ENCODE data around the gene LGALS7B. TPM values are rescaled to one million over a fixed set of nuclear protein-coding genes. Genes with fewer than 3 reads are reported as not detected.

The LGALS7B gene
- polyA plus RNA-seq, 1 of the 3 experiments (the other 2 are of a cell fraction), result not detected

DNA sequence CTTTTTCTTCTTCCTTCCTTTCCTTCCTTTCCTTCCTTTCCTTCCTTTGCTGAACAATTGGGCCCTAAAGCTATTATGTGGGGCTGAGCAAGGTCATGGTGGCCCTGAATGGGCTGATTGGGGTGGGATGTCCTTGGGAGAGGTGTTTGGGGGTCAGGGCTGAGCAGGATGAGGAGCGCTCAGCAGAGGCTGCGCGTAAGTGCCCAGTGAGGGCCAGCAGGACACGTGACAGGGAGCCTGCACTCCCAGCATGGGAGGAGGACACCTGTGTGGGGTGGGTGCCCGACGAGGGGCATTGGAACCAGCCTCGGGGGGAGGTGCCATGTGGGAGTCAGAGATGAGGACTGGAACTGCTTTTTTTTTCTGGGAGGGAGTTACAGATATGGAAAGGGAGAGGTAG lies 10.3 kb upstream of the LGALS7B start:
- no peak for DNase-seq
- no peak for TF ChIP-seq SIN3A (IDR thresholded peaks at IDR 0.05; ENCODE audit: borderline replicate concordance, low read depth, low read length)
- TF ChIP-seq, protein P1, sequence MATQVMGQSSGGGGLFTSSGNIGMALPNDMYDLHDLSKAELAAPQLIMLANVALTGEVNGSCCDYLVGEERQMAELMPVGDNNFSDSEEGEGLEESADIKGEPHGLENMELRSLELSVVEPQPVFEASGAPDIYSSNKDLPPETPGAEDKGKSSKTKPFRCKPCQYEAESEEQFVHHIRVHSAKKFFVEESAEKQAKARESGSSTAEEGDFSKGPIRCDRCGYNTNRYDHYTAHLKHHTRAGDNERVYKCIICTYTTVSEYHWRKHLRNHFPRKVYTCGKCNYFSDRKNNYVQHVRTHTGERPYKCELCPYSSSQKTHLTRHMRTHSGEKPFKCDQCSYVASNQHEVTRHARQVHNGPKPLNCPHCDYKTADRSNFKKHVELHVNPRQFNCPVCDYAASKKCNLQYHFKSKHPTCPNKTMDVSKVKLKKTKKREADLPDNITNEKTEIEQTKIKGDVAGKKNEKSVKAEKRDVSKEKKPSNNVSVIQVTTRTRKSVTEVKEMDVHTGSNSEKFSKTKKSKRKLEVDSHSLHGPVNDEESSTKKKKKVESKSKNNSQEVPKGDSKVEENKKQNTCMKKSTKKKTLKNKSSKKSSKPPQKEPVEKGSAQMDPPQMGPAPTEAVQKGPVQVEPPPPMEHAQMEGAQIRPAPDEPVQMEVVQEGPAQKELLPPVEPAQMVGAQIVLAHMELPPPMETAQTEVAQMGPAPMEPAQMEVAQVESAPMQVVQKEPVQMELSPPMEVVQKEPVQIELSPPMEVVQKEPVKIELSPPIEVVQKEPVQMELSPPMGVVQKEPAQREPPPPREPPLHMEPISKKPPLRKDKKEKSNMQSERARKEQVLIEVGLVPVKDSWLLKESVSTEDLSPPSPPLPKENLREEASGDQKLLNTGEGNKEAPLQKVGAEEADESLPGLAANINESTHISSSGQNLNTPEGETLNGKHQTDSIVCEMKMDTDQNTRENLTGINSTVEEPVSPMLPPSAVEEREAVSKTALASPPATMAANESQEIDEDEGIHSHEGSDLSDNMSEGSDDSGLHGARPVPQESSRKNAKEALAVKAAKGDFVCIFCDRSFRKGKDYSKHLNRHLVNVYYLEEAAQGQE (IDR thresholded peaks at IDR 0.05; ENCODE audit: low read depth, low read length), result no peak
- TF ChIP-seq, protein P2, sequence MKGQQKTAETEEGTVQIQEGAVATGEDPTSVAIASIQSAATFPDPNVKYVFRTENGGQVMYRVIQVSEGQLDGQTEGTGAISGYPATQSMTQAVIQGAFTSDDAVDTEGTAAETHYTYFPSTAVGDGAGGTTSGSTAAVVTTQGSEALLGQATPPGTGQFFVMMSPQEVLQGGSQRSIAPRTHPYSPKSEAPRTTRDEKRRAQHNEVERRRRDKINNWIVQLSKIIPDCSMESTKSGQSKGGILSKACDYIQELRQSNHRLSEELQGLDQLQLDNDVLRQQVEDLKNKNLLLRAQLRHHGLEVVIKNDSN (IDR thresholded peaks at IDR 0.05; ENCODE audit: borderline replicate concordance, low read depth), result no peak
- TF ChIP-seq FOXJ3 (CRISPR knock-in tag; IDR thresholded peaks at IDR 0.05), result no peak
- no peak for TF ChIP-seq NFIC (IDR thresholded peaks at IDR 0.05; ENCODE audit: borderline replicate concordance)
- no peak for TF ChIP-seq RCOR1 (IDR thresholded peaks at IDR 0.05; ENCODE audit: low read length)
- TF ChIP-seq, protein P3, sequence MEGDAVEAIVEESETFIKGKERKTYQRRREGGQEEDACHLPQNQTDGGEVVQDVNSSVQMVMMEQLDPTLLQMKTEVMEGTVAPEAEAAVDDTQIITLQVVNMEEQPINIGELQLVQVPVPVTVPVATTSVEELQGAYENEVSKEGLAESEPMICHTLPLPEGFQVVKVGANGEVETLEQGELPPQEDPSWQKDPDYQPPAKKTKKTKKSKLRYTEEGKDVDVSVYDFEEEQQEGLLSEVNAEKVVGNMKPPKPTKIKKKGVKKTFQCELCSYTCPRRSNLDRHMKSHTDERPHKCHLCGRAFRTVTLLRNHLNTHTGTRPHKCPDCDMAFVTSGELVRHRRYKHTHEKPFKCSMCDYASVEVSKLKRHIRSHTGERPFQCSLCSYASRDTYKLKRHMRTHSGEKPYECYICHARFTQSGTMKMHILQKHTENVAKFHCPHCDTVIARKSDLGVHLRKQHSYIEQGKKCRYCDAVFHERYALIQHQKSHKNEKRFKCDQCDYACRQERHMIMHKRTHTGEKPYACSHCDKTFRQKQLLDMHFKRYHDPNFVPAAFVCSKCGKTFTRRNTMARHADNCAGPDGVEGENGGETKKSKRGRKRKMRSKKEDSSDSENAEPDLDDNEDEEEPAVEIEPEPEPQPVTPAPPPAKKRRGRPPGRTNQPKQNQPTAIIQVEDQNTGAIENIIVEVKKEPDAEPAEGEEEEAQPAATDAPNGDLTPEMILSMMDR (IDR thresholded peaks at IDR 0.05), result no peak
- no peak for TF ChIP-seq CHD2 (IDR thresholded peaks at IDR 0.05; ENCODE audit: low read length, partially characterized antibody)
- TF ChIP-seq TAF1 (IDR thresholded peaks at IDR 0.05; ENCODE audit: borderline replicate concordance, low read depth, low read length), result no peak
- no peak for TF ChIP-seq NRF1 (IDR thresholded peaks at IDR 0.05; ENCODE audit: low read depth, low read length)
- no peak for TF ChIP-seq POLR2AphosphoS5 (IDR thresholded peaks at IDR 0.05; ENCODE audit: low read depth, low read length)
- no peak for TF ChIP-seq TCF12 (IDR thresholded peaks at IDR 0.05)
- TF ChIP-seq GATA2 (CRISPR knock-in tag; IDR thresholded peaks at IDR 0.05), result no peak
- WGBS (ENCODE audit: low lambda C conversion rate), result 70% methylated on average over 7 of the region's 7 CpGs
- Histone ChIP-seq H3K36me3 (replicated peaks in 1 of 2; ENCODE audit: control insufficient read depth in 1 of 2, insufficient read depth in 2 of 2, low read length in 1 of 2) (no peaks in the 10 kb centered on the region), H2AFZ (ENCODE audit: low read depth) (no peak overlapping the region), H3K9ac (no peak overlapping the region), H3K4me2 (no peak overlapping the region), H3K4me3 (ENCODE audit: low read depth in 2 of 2, low read length in 1 of 2) (no peak overlapping the region), H3K27me3 (ENCODE audit: insufficient read depth) (no peaks in the 10 kb centered on the region), H3F3A (replicated peaks; ENCODE audit: insufficient read depth) (no peaks in the 10 kb centered on the region), H4K20me1 (ENCODE audit: insufficient read depth) (no peaks in the 10 kb centered on the region), H3K4me1 (ENCODE audit: control insufficient read depth in 1 of 2, insufficient read depth in 2 of 2, low read depth in 1 of 2, low read length in 1 of 2) (no peaks in the 10 kb centered on the region), H3K9me2 (no peaks in the 10 kb centered on the region), H3K79me2 (ENCODE audit: insufficient read depth) (no peaks in the 10 kb centered on the region), H3K27ac (ENCODE audit: low read depth in 2 of 2, low read length in 1 of 2) (no peak overlapping the region), H3K9me3 (no peaks in the 10 kb centered on the region)
- ChIA-PET CTCF (no interaction called here), POLR2A (no interaction called here)

Data from SK-N-SH (cell line).